ENCODE measurements around the gene PIK3C2A. TPM values are rescaled to one million over a fixed set of nuclear protein-coding genes. Genes with fewer than 3 reads are reported as not detected.
"Not testable (repeated sequence)": the region's sequence is repeated elsewhere in the genome, so short reads cannot be mapped to it uniquely, and the experiment has no call there.

The PIK3C2A gene
- total and polyA plus RNA-seq, 10 of the 15 experiments (the other 5 are each of a cell fraction or from before 2014, with no cell fraction given) = 1.6 to 20.6 (median 9.1) TPM

- H3K9me3 ChIP-seq (replicated peaks; ENCODE audit: control insufficient read depth, insufficient read depth, low read length); intact Hi-C loops (cut with micrococcal nuclease; ENCODE audit: unreplicated experiment); H3K27me3 ChIP-seq (replicated peaks in 1 of 2; ENCODE audit: control insufficient read depth in 2 of 2, insufficient read depth in 2 of 2, low read length in 1 of 2); H3K9ac ChIP-seq (ENCODE audit: control insufficient read depth, insufficient read depth, low read length); H3K79me2 ChIP-seq (ENCODE audit: control insufficient read depth, insufficient read depth, low read length); POLR2A ChIA-PET; RAD21 ChIA-PET (ENCODE audit: unreplicated experiment); DNase-seq (ENCODE audit: low read depth, low spot score); H2AFZ ChIP-seq (ENCODE audit: control insufficient read depth, low read depth, low read length); H3K4me2 ChIP-seq (ENCODE audit: control insufficient read depth, insufficient read depth); H4K20me1 ChIP-seq (ENCODE audit: control insufficient read depth, insufficient read depth); H3K36me3 ChIP-seq (ENCODE audit: control insufficient read depth in 2 of 2, insufficient read depth in 2 of 2, low read length in 1 of 2); ATAC-seq; H3K4me3 ChIP-seq; BruUV-seq (replicated peaks); FAIRE-seq; H3K27ac ChIP-seq (ENCODE audit: control insufficient read depth, insufficient read depth); H3K4me1 ChIP-seq (ENCODE audit: control insufficient read depth, insufficient read depth, low read length); in situ Hi-C loops (cut with MboI): not testable (repeated sequence)
- SMC1A ChIA-PET (ENCODE audit: uncharacterized antibody, unreplicated experiment) = interaction anchor here (1.2 to 1.7 kb wide), 4 partner anchors 10 to 33 kb away, joined by 3 to 8 read pairs (median 6); no protein-coding TSS in a partner anchor
- 78% methylated on average over 4 of the region's 4 CpGs for WGBS (ENCODE audit: insufficient coverage, insufficient replicate concordance, low lambda C conversion rate, missing lambda C conversion rate)
- CTCF ChIA-PET = interaction anchor here (1.5 to 2.4 kb wide), 2 partner anchors 13 to 285 kb away, joined by 5 to 13 read pairs; no protein-coding TSS in a partner anchor
These were observed 35.2 kb upstream of the PIK3C2A start for GRCh38 chr11:17242954-17243353.

- H3K79me2 ChIP-seq (ENCODE audit: control insufficient read depth, insufficient read depth, low read length) = no peaks in the 10 kb centered on the region
- SMC1A ChIA-PET (ENCODE audit: uncharacterized antibody, unreplicated experiment) = no interaction called here
- no peak overlapping the region for H2AFZ ChIP-seq (ENCODE audit: control insufficient read depth, low read depth, low read length)
- H3K9me3 ChIP-seq (replicated peaks; ENCODE audit: control insufficient read depth, insufficient read depth, low read length) = peaks cover 2% of the 10 kb centered on the region; the same call in 1 of the 3 replicates
- FAIRE-seq = no peak
- no peak overlapping the region for H3K4me3 ChIP-seq
- H3K4me2 ChIP-seq (ENCODE audit: control insufficient read depth, insufficient read depth) = no peak overlapping the region
- CTCF ChIA-PET = no interaction called here
- in situ Hi-C loops (cut with MboI) (no loop called here), intact Hi-C loops (cut with micrococcal nuclease; ENCODE audit: unreplicated experiment) (no loop called here)
- H4K20me1 ChIP-seq (ENCODE audit: control insufficient read depth, insufficient read depth) = no peaks in the 10 kb centered on the region
- H3K9ac ChIP-seq (ENCODE audit: control insufficient read depth, insufficient read depth, low read length) = no peak overlapping the region
- H3K27me3 ChIP-seq (replicated peaks in 1 of 2; ENCODE audit: control insufficient read depth in 2 of 2, insufficient read depth in 2 of 2, low read length in 1 of 2) = peaks cover 0 to 3% of the 10 kb centered on the region in 2 experiments; a peak in 2 of 4 replicates
- BruUV-seq (replicated peaks) = no TSS peak
- ATAC-seq = no peak
- POLR2A ChIA-PET = no interaction called here
- H3K27ac ChIP-seq (ENCODE audit: control insufficient read depth, insufficient read depth) = no peak overlapping the region
- RAD21 ChIA-PET (ENCODE audit: unreplicated experiment) = no interaction called here
- DNase-seq (ENCODE audit: low read depth, low spot score) = no peak
- H3K36me3 ChIP-seq (ENCODE audit: control insufficient read depth in 2 of 2, insufficient read depth in 2 of 2, low read length in 1 of 2) = no peaks in the 10 kb centered on the region
- peaks cover 5% of the 10 kb centered on the region for H3K4me1 ChIP-seq (ENCODE audit: control insufficient read depth, insufficient read depth, low read length)
- no peak for TF ChIP-seq KAT2A (conservative IDR thresholded peaks at IDR 0.05; ENCODE audit: control insufficient read depth, low read depth, low read length)
- no peak for TF ChIP-seq ZZZ3 (IDR thresholded peaks at IDR 0.05; ENCODE audit: control insufficient read depth, insufficient read length, low read depth)
- TF ChIP-seq GATAD2B (conservative IDR thresholded peaks at IDR 0.05; ENCODE audit: low read depth) = no peak
- no peak for TF ChIP-seq TCF7 (IDR thresholded peaks at IDR 0.05; ENCODE audit: borderline replicate concordance)
- no peak for TF ChIP-seq EZH2 (IDR thresholded peaks at IDR 0.05; ENCODE audit: borderline replicate concordance, control insufficient read depth, low read depth, low read length)
- no peak for TF ChIP-seq SP1 (IDR thresholded peaks at IDR 0.05; ENCODE audit: low read depth, low read length)
- TF ChIP-seq IRF5 (IDR thresholded peaks at IDR 0.05; ENCODE audit: borderline replicate concordance) = no peak
- TF ChIP-seq USF1 (IDR thresholded peaks at IDR 0.05; ENCODE audit: borderline replicate concordance, extremely low read length, insufficient read depth, low read depth, low read length) = no peak
- TF ChIP-seq ASH2L (IDR thresholded peaks at IDR 0.05; ENCODE audit: borderline replicate concordance, low read depth) = no peak
- no peak for TF ChIP-seq RB1 (IDR thresholded peaks at IDR 0.05; ENCODE audit: borderline replicate concordance)
- TF ChIP-seq TBL1XR1 (IDR thresholded peaks at IDR 0.05; ENCODE audit: low read depth, low read length) = no peak
- no peak for TF ChIP-seq ESRRA (IDR thresholded peaks at IDR 0.05; ENCODE audit: low read length)
- TF ChIP-seq CTCF (IDR thresholded peaks at IDR 0.05 in 2 of 3, conservative IDR thresholded peaks at IDR 0.05 in 1 of 3; ENCODE audit: control insufficient read depth in 2 of 3, extremely low read depth in 1 of 3, insufficient read depth in 1 of 3, low read depth in 3 of 3, low read length in 3 of 3) = no peak
- no peak for TF ChIP-seq PAX8 (IDR thresholded peaks at IDR 0.05)
These were observed 33.0 kb upstream of the PIK3C2A start for GRCh38 chr11:17240780-17241179.

Data from GM12878 (cell line).